GM21576 (cell line): ENCODE data around the gene DNAH14.
"Not testable (repeated sequence)": the region's sequence is repeated elsewhere in the genome, so short reads cannot be mapped to it uniquely, and the experiment has no call there.

Source experiments
- ATAC-seq: cut with Tn5 transposase; IDR thresholded peaks from one replicate; pipeline ENCODE4 v1.9.1; 2021; ENCODE audit warnings: mild to moderate bottlenecking, moderate library complexity; ENCODE audit not compliant: unreplicated experiment

Gene DNAH14

DNA sequence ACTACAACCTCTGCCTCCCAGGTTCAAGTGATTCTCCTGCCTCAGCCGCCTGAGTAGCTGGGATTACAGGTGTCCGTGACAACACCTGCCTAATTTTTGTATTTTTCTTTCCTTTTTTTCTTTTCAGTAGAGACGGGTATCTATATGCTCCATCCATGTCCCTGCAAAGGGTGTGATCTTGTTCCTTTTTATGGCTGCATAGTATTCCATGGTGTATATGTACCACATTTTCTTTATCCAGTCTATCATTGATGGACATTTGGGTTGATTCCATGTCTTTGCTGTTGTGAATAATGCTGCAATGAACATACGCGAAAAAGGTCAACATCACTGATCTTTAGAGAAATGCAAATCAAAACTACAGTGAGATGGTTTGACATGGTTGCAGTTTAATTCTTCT lies 62.1 kb downstream of the DNAH14 start:
- not testable (repeated sequence) for ATAC-seq

DNA sequence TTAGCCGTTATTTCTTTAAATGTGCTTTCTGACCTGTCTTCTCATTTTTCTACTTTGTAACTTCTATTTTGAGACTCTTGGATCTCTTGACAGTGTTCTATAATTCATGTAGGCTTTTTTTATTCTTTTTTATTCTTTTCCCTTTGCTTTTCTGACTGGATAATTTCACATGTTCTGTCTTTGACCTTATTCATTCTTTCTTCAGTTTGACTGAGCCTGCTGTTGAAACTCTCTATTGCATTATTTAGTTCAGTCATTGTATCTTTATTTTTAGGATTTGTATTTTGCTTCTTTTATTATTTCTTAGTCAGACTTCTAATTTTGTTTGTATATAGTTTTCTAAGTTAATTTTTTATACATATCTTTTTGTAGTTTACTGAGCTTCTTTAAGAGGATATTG lies 66.1 kb downstream of the DNAH14 start:
- ATAC-seq, result no peak

DNA sequence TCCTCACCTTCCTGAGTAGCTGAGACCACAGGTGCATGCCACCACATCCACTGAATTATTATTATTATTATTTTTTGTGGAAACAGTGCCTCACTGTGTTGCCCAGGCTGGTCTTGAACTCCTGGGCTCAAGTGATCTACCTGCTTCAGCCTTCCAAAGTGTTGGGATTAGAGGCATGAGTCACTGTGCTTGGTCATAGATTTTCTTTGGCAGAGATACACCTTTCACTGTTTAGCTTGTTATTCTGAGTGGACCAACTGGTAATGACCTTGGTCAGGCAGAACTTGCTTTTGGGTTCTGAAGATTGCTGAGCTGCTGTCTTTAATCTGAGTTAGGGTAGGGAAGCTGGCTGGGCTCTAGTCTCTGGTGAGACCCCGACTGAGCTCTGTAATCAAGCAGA lies 66.8 kb downstream of the DNAH14 start:
- ATAC-seq, result no peak

DNA sequence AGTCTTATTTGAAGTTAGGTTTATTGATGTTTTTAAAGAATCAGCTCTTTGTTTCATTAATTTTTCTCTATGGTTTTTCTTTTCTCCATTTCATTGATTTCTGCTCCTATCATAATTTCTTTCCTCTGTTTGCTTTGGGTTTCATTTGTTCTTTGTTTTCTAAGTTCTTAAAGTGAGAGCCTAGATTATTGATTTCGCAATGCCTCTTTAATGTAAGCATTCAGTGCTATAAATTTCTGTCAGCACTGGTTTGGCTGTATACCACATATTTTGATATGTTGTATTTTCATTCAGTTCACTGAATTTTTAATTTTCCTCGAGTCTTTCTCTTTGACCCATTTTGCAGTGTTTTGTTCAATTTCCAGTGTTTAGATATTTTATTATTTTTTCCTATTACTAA lies 68.7 kb downstream of the DNAH14 start:
- no peak for ATAC-seq

DNA sequence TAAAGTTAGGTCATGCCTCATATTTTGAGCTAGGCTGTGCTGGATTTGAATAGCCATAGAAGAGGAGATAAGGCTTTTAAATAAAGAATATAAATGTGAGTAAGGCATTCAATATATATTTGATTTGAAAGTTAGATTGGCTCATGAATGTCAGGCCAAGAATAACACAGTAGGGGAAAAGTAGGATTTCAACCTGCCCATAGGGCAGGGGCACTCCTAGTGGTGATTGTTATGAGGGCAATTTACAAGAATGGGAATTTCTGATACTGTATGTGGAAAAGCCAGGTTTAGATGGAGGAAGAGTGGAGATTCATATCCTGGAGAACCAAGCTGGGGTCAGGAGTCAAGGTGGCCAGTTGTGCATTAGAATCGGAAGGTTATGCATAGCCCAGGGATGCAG lies 74.9 kb downstream of the DNAH14 start:
- no peak for ATAC-seq

DNA sequence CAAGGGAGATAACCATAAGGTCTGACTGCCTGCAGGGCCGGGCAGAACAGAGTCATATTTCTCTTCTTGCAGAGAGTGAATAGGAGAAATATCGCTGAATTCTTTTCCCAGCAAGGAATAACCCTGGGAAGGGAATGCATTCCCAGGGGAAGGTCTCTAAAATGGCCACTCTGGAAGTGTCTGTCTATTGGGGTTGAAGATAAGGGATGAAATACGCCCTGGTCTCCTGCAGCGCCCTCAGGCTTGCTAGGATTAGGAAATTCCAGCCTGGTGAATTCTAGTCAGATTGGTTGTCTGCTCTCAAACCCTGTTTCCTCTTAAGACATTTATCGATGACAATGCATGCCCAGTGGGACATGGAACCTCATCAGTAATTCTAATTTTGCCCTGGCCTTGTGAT lies 76.9 kb downstream of the DNAH14 start:
- not testable (repeated sequence) for ATAC-seq

DNA sequence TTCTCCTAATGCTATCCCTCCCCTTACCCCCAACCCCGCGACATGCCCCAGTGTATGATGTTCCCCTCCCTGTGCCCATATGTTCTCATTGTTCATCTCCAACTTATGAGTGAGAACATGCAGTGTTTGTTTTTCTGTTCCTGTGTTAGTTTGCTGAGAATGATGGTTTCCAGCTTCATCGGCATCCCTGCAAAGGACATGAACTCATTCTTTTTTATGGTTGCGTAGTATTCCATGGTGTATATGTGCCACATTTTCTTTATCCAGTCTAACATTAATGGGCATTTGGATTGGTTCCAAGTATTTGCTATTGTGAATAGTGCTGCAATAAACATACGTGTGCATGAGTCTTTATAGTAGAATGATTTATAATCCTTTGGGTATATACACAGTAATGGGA lies 78.6 kb downstream of the DNAH14 start:
- not testable (repeated sequence) for ATAC-seq

DNA sequence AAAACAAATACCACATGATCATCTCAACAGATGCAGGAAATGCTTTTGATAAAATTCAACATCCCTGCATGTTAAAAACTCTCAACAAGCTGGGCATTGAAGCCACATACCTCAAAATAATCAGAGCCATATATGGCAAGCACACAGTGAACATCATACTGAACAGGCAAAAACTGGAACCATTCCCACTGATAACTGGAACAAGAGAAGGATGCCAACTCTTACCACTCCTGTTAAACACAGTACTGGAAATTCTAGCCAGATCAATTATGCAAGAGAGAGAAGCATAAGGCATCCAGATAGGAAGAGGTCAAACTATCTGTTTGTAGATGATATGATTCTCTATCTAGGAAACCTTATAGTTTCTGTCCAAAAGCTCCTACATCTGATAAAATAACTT lies 91.6 kb downstream of the DNAH14 start:
- ATAC-seq, result no peak

DNA sequence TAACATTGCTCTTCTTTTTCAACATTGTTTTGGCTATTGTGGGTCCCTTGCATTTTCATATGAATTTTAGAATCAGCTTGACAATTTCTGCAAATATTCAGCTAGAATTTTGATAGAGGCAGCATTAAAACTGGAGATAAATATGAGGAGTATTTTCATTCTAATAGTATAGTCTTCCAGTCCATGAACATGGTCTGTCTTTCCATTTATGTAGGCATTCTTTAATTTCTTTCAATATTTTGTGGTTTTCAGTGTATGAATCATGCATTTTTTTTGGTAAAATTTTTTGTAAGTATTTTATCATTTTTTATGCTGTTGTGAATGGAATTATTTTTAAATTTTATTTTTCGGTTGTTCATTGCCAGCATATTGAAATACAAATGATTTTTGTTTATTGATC lies 97.2 kb downstream of the DNAH14 start:
- ATAC-seq, result no peak

DNA sequence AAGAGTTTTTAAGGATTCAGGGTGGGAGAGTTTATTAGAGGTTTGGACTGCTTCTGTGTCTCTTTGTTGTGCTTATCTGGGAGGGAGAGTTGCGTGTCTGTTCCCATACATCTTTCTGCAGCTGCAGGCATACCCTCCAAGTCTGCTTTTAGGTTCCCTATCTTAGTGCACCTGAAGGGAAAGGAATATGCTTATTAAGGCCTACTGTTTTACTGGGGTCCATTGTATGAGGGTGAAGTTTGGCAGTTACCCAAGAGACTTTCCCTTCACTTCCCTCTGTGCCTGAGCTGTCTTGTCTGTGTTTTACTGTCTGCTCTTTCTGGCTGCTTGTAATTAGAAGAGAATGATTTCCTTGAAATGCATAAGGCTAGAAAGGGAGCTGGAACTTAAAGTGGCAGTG lies 107.0 kb downstream of the DNAH14 start:
- ATAC-seq, result not testable (repeated sequence)

DNA sequence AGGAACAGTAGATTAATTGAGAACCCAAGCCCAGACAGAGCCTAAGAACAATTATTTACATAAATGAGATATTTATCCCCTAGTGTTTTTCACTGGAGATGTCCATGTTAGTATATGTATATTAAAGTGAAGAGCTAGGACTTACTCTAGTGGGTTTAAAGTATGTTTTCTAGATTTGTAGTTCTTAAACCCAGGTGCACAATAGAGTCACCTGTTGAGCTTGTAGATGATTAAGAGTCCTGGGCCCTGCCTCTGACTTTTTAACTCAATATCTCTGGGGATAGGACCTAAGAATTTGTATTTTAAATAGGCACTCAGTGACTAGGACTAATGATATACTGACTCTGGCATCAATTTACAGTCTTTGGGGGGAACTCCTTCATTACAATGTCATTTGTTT lies 112.8 kb downstream of the DNAH14 start:
- no peak for ATAC-seq

DNA sequence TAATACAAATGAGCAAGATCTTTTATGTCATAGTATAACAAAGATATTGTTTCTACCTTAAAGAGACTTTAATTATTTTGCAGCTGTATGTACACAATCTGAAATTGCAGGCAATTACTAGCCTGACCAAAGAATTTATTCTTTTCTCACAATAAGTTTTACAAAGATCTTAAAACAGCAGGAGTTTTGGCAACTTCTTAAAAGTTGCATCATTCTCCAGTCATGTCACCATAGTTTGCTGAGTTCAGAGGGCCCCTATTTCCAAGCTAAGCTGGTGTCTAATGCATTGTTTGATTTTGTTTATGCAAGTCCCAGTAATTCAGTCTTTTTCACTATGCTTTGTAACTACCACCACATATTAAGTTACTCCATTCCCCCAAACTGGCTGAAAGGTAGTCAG lies 114.8 kb downstream of the DNAH14 start:
- no peak for ATAC-seq

DNA sequence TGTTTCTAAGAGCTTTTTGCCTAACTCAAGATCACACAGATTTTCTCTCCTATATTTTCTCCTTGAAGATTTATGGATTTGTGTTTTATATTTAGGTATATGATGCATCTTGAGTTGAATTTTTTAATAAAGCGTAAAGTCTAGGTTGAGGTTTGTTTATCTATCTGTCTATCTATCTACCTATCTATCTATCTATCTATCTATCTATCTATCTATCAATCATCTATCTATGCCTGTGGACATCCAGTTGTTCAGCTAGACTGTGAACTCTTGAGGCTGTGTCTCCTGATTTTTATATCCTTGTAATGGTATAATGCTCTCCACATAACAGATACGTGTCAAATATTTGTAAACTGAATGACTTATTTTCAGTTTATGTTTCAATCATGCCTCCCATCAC lies 120.1 kb downstream of the DNAH14 start:
- ATAC-seq, result no peak

DNA sequence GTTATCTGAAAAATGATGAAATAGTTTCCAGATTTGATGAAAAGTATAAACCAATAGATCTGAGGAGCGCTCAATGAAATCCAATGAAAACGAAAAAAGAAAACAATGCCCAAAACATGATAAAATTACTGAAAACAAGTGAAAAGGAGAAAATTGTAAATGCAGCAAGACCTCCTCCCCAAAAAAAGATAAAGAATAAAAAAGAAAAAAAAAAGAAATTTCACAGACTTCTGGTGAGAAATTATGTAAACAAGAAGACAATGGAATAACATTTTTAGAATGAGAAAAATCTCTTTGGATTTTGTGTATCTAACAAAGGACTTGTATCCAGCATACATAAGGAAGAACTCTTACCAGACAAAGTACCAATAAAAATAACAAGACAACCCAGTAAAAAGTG lies 134.2 kb downstream of the DNAH14 start:
- ATAC-seq, result no peak

DNA sequence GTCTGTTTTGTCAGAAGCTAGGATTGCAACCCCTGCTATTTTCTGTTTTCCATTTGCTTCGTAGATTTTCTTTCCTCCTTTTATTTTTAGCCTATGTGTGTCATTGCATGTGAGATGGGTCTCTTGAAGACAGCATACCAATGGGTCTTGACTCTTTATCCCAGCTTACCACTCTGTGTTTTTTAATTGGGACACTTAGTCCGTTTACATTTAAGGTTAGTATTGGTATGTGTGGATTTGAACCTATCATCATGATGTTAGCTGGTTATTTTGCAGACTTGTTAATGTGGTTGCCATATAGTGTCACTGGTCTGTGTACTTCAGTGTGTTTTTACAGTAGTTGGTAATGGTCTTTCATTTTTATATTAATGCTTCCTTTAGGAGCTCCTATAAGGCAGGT lies 141.5 kb downstream of the DNAH14 start:
- no peak for ATAC-seq

DNA sequence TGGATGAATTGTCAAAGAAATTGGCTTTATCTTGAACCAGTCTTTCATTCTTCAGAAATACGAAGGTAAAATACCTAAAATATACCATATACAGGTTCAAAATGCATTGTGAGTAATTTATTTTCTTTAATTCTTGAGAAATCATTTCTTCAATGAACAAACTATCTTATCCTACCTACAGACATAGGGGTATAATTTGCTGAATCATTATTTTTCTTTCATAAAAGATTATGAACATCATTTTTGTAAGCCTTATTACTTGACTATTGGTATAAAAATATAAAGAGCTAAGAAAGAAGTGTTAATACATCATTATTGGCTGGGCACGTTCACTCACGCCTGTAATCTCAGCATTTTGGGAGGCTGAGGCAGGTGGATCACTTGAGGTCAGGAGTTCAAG lies 167.7 kb downstream of the DNAH14 start:
- ATAC-seq, result no peak

DNA sequence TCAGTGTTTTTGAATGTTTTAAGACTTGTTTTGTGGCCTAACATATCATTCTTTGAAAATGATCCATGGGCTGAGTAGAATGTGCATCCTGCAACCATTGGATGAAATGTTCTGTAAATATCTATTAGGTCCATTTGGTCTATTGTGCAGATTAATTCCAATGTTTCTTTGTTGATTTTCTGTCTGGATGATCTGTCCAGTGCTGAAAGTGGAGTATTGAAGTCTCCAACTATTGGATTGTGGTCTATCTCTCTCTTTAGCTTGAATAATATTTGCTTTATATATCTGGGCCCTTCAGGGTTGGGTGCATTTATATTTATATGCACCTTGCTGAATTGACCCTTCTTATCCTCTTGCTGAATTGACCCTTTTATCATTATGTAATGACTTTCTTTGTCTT lies 181.5 kb downstream of the DNAH14 start:
- no peak for ATAC-seq

DNA sequence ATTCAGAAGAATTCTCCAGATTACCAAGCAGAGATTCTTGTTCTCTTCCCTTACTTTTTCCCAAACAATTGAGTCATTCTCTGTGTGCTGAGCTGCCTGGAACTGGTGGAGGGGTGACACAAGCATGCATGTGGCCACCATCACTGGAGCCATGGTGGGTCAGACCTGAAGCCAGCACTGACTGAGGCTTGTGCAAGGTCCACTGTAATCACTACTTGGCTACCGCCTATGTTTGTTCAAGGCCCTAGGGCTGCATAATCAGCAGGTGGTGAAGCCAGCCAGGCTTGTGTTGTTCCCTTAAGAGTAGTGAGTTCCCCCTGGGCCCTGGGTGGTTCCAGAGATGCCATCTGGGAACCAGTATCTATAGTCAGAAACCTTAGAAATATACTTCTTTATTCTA lies 183.8 kb downstream of the DNAH14 start:
- no peak for ATAC-seq

DNA sequence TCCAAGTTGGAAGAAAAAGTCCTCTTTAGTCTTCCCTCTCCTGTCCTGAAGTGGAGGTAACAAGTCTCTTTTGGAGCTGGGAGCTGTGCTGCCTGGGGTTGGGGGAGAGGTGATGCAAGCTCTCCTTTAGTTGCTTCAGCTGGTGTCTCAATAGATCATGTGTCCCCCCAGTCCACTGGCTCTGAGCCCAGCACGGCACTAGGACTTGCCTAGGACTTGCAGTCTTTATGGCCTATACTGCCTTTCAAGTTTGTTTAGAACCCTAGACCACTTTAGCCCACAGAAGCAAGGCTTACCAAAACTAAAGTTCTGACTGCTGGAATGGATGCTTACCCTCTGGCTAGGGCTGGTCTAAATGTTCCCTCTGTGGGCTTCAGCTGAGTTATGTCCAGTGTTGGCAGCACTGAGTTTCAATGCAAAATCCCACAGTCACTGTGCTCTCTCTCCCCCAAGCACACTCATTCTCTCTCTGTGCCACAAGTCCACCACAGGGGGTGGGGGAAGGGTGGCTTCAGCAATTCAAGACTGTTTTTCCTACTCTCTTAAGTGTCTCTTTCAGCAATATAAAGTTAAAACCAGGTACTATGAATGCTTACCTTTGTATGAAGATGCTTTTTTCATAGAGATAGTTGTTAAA lies 185.0 kb downstream of the DNAH14 start:
- ATAC-seq, result no peak

DNA sequence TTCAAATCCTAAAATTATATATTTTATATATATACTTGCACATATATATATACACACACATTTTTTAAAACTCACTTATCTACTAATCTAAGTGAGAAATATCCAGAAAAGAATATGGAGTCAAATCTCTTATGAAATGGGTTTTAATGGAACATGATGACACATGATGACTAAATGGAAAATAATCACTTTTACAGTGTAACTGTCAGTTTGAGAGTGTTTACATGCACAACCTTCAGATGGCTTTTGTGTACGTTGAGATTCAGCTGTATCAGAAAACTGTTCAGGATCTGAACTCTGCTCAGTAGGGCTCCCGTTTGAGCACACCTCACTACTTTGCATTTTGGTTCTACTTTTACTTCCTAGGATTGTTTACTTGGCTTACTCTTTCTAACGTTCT lies 189.8 kb downstream of the DNAH14 start:
- ATAC-seq, result no peak

DNA sequence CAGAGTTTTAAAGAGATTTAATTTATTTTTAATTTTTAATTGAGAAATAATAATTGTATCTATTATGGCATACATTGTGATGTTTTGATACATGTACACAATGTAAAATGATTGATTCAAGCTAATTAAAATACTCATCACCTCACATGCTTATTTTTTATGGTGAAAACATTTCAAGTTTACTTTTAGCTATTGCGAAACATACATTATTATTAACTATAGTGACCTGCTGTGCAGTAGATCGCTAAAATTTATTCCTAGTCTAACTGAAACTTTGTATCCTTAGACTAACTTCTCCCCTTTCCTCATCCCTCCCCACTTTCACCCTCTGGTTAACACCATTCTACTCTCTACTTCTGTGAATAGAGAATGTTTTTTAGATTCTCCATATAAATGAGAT lies 191.6 kb downstream of the DNAH14 start:
- ATAC-seq, result no peak

DNA sequence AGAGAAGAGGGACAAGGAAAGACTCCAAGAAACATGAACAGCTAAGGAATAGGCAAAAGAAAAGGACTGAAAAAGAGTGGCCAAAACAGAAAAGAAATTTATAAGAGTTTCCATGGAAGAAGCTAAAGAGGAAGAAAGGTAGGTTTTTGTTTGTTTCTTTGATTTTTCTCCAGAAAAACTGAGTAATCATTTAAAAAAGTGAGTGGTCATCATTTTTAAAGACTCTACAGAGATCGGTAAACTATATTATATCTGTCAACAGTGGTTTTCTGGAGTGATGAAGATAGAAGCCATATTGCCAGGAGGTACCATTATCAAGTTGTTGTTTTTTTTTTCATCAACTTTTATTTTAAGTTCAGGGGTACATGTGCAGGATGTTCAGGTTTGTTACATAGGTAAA lies 202.4 kb downstream of the DNAH14 start:
- ATAC-seq, result no peak

DNA sequence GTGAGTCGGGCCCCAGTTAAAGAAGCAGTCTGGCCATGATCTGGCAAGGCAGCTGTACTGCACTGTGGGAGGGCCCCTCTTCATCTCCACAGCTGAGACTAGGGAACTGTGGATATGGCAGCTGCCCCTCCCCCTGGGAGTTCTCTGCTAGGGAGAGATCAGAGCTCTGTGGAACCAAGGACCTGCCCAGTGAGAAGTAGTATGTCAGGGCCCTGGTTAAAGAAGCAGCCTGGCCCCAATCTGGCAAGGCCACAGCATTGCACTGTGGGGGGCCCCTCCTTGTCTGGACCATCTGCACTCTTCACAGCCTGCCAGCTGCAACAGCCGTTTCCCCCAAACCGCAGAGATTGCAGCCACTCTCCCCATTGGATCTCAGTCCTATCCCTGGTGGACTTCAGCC lies 208.5 kb downstream of the DNAH14 start:
- ATAC-seq, result no peak

DNA sequence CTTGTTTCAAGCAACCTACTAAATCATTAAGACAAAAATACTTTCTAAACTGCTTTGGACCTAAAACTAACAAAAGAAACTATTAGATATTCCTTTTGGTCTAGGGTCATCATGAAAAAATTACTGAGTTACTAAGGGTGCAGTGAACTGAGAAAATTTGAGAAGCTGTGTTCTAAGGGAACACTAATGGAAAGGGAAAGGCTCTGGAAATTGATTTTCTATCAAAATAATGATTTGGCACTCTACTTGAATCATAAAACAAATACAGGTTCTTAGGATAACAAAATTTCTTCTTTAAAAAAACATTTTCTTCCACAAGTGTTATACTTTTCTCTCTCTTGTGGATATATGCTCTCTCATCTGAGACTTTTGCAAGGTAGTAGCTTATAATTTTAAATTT lies 213.5 kb downstream of the DNAH14 start:
- no peak for ATAC-seq
